IPS-NIHi7 (cell line): ENCODE results near the gene CYBA.
"Not testable (repeated sequence)": the region's sequence is repeated elsewhere in the genome, so short reads cannot be mapped to it uniquely, and the experiment has no call there.

Experiments
- DNase-seq: peaks from one replicate; pipeline ENCODE4 v3.0.0; 2012; ENCODE audit warnings: mixed read lengths; ENCODE audit errors: extremely low spot score

The CYBA gene

DNA sequence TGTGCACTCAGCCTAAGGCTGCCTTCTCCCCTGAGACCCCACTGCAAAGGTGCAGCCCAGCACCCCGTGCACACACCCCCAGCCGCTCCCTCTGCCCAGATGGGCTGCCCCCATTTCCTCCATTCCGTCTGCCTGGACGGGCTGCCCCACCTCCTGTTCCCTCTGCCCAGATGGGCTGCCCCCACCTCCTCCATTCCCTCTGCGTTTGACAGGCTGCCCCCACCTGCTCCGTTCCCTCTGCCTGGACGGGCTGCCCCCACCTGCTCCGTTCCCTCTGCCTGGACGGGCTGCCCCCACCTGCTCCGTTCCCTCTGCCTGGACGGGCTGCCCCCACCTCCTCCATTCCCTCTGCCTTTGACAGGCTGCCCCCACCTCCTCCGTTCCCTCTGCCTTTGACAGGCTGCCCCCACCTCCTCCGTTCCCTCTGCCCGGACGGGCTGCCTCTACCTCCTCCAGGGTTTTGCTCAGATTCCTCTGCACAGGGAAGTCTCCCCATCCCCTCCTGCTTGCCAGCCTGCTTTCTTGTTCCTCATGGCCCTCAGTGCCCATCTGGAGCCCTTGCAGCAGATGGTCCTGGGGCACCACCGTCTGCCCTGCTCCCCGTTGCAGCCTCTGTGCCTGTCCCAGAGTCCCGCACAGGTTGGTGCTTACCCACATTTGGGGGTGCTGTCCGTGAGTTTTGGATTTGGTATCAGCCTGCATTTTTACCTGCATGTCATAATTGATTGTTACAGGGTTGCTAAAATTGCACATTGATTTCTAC, 35.9 kb downstream of the CYBA start:
- DNase-seq: no peak

DNA sequence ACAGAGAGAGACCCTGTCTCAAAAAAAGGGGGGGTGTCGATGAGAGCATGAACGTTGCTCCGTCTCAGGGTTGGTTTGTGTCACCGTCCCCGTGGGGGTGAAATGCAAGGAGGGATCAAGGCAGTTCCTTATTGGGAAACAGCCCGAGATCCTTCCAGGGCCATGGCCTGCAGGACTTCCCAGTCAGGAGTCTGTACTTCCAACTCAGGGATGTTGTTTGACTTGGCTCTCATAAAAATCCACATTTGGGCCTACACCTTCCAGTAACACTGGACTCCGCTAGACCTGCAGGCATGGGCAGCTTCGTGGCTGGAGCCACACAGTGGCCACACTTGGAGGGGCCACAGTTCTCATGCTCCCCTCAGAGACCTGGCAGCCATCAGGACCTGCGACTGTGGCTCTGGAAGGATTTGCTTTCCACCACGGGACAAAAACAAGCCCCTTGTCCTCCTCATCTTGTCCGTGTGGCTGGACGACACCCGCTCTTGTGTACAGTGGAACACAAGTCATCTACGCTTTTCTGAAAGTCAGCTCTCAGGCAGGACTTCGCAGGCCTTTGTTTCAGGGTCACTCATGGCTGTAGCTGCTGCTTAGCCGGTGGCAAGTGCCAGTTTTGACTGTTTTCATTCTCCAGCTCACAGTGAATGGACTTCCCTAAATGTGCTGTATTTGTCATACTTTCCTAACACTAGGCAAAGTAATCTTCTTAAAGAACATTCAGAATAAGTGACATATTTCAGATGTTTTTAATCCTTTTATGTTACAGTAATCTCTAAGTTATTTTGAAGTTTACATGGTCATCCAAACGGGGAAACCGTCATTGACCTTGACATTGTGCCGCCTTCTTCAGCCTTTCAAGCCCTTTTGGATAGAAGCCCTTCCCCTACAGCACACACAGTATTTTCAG, 36.7 kb downstream of the CYBA start:
- no peak for DNase-seq

DNA sequence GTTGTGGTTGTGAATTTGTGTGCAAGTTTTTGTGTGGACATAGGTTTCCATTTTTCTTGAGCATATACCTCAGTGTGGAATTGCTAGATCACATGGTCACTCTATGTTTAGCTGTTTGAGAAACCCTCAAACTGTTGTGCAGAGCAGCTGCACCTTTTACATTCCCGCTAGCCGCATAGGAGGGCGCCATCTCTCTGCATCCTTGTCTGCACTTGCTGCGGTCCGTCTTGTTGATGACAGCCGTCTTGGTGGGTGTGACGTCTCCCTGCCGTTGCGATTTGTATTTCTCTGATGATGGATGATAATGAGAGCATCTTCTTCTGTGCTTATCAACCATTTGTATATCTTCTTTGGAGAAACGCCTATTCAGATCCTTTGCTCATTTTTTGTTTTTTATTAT, 37.6 kb downstream of the CYBA start:
- no peak for DNase-seq

DNA sequence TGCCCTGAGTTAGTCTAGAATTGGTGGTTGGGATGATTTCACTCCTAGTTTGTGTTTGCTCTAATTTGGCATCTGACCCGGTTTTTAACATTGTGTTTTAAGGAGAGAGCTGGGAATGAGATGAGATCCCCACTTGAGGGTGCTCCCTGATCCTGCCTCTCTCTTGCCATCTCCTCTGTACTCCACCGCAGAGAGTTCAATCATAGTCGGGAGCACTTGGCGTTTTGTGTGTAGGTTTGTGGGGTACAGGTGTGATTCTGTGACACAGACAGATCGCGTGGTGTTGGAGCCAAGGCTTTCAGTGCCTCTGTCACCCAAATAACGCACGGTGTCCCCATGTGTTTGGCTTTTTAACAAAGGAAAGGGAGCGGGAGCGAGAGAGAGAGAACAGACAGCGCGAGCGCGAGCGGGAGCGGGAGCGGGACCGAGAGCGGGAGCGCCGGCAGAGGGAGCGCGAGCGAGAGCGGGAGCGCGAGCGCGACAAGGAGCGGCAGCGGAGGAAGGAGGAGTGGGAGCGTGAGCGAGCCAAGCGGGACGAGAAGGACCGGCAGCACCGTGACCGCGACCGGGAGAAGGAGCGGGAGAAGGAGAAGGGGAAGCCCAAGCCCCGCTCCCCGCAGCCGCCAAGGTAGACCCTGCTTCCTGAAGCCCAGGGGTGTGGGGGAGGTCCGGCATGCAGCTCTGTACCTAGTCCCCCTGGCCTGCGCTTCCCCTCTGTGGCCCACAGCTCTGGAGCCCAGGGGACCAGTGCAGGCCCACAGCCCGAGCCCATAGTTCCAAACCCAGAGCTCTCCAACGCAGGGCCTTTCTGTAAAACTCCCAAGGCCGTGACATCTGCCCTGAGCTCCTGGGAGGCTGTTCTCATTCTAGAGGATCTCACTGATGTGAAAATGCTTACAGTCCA, 39.7 kb downstream of the CYBA start:
- peak; percentile 86 for DNase-seq

DNA sequence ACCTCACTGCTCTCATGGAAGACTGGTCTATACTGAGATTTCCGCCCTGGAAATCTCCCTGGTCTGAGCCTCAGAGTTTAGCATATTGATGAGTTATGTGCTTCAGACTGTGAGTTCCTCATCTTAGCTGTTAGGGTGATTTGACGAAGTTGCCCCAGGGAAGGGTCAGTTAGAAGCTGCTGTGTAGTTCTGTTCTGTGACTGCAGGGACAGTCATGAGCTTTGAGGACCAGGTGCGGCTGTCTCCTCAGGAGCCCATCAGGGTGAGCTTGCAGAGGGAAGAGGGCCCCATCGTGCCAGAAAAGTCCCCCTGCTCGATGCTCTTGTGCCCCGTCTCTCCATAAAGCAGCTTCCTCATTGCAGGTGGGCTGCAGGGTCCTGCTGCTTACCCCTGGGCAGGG, 40.8 kb downstream of the CYBA start:
- peak; percentile 62 for DNase-seq

DNA sequence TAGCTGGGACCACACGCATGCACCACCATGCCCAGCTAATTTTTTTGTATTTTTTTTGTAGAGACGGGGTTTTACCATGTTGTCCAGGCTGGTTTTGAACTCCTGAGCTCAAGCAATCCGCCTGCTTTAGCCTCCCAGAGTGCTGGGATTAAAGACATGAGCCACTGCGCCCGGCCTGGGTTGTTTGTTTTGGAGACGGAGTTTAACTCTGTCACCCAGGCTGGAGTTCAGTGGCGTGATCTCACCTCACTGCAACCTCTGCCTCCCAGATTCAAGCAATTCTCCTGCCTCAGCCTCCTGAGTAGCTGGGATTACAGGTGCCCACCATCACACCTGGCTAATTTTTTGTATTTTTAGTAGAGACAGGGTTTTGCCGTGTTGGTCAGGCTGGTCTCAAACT, 41.4 kb downstream of the CYBA start:
- DNase-seq: not testable (repeated sequence)

DNA sequence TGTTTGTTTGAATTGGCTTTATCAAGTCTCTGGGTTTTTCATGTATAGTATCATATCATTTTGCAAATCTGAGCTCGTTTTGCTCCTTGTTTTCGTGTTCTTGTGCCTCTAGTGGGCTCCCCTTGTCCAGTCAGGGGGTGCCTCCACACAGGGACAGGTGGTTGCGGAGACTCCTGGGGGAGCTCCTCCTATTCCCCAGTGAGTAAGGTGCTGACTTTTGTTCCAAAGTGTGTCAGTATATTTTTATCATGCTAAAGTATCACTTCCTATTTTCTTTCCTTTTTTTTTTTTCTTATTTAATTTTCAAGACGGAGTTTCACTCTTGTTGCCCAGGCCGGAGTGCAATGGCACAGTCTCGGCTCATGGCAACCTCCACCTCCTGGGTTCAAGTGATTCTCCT, 42.8 kb downstream of the CYBA start:
- DNase-seq: no peak

DNA sequence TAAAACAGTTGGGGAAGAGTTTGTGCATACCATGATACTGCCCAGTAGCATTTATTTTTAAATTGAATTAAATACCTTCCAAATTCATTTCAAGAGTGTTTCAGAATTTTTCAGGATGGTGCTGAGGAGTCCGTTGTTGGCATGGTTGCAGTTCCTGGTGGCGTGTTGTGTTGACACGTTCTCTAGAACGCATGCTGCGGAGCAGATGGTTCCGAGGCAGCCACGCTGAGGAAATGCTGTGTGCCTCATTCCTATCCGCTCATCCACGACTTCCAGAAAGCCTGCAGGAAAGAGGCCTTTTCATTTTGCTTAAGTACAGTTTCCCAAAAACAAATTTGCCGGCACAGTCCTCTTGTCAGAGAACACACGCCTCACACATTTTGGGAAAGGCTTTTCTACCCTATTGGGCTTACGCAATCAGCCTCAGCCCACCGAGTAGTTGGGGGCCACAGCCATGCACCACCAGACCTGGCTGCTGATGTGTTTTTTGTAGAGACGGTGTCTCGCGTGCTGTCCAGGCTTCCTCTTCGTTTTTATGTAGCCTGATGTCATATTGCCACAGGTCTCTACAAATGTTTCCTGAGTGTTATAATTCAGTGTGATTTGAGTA, 44.6 kb downstream of the CYBA start:
- DNase-seq: no peak

DNA sequence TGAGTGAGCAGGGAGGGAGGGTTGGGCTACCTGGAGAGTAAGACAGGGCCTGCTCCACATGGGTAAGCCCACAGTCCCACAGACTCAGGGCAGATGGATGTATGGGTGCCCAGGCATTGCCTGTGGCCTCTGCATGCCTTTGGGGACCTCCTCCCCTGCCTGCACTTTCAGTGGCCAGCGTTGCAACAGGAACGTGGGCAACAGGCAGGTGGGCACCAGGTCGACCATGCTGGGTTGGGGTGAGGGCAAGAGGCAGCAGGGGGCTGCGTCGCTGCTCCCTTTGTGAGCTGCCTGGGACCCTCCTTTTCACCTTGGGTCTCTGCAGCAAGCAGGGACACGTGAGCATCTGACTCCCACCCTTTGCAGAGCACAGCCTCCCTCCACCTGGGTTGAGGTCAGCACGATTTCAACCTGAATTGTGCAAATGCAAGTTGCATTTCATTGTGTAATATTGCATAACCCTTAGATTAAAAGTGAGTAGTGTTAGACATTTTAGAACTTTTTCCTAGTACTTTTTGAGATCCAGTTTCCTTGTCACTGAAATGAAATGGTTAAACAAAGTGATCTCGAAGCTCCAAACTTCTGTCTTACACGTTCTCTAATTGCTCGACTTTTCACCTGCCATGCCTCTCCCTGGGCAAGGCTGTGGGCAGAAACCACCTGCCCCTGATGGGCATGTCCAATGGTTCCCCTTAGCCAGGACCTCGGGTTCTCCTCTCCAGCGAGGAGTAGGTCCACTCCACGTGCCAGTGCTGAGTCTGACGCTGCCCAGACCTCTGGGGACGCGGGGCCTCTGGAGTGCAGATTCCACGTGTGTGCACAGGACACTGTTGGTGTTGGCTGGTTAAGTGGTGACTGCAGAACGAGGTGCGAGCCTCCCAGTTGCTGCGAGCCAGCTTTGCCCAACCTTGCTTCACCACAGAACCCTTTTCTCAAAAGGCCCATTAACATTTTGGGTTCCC, 45.4 kb downstream of the CYBA start:
- no peak for DNase-seq

DNA sequence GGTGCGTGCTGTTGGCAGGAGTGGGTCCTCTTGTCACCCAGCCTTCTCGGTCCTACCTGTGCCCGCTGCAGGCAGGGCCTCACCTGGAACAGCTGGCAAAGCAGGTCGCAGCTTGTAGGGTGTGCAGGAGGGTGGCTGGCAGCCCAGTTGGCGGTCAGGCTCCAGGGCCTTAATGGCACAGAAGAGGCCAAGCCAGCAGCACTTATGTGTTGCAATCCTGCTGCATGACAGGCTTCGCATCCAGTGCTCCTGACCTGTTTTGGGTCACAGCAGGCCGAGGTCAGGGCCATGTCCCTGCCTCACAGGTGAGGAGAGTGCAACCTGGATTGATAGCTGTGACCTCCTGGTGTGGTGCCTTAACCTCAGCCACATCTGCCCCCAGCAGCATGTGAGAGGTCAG, 48.8 kb downstream of the CYBA start:
- no peak for DNase-seq

DNA sequence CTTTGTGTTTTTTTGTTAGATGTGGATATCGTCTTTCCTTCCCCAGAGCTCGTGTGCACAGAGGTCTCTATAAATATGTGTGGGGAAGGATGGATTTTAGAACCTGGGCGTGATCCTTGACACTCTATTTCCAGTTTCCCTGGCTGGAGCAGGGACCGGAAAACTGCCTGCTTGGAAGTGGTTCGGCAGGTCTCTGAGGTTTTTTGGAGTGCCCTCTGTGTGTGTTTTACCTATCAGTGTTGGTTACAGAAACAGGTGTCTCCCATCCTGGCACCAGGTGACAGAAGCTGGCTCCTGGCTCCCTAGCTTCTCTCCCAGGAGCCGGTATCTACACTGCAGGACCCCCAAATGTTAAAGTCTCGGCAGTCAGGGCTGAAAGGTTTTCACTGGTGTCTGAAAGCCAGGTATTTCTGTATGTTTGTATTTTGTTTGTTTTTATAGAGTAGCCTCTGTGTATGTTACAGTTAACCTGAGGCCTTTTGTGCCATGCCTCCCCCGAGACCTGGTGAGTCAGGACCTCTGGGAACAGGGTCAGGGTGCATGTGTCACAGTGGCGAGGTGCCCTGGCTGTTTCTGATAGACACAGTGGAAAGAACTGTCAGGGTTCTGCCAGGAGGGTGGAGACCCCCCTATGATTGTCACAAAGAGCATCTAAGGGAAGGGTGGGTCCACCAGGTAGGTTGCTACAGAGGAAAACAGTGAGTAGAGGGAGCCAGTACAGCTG, 49.4 kb downstream of the CYBA start:
- DNase-seq: no peak

DNA sequence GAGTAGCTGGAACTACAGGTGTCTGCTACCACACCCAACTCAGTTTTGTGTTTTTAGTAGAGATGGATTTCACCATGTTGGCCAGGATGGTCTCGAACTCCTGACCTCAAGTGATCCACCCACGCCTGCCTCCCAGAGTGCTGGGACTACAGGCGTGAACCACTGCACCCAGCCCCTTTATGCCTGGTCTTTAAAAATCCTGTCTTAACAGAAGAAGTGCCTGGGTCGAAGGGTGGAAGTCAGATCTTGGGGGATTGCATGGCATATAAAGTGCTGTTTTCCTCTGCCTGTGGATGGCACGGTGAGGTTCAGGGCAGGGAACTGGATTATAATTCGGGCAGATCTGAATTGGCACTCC, 50.3 kb downstream of the CYBA start:
- no peak for DNase-seq

DNA sequence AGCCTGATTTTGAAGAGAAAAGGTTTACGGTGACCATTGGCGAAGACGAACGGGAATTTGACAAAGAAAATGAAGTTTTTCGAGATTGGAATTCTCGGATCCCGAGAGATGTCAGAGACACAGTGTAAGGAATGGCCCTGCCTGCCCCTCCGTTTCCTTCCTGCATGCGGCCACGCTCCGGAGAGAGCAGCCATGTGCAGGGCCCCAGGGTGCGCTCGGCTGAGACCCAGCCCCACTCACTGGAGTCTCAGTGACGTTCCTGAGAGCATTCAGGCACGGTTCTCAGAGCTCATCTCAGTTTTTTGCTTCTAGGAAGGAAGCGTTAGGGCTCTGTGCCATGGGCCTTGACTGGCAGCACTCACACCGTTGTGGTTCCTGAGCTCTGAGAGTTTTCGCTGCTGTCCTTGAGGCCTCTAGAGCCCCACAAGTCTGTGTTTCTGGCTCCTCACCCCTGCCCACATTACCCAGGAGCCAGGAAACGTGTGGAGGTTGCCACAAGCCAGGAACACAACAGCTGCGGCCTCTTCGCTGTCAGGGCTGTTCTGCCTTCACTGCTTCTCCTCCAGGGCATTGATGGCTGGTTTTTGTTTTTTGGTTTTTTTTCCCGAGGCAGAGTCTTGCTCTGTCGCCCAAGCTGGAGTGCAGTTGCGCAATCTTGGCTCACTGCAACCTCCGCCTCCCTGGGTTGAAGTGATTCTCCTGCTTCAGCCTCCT, 50.9 kb downstream of the CYBA start:
- no peak for DNase-seq

DNA sequence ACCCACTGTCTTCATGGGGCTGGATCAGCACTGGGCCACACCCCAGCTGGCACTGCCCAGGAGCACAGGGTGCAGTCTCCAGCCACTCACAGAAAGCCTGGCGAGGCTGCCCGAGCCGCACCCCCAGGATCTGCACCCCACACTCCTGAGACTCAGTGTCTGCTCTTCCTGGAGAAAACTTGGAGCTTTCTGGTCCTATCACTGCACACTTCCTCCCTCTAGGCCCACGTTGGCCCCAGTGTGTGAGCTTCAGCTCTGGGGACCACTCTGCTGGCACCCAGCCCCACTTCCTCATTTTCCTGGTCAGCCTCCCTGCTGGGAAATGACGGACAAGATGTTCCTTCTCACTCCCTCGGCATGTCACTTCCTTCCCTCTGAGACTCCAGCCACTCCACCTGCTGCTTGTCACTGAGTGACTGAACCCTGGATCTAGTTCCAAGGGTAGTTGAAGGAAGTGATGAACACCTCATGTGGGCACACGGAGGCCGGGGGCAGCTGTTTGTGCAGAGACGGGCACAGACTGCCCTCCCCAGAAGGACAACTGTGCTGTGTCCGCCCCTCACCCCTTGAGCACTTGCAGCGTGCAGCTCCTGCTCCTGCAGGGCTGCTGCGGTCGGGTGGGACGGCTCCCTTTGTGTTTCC, 51.6 kb downstream of the CYBA start:
- DNase-seq: no peak

DNA sequence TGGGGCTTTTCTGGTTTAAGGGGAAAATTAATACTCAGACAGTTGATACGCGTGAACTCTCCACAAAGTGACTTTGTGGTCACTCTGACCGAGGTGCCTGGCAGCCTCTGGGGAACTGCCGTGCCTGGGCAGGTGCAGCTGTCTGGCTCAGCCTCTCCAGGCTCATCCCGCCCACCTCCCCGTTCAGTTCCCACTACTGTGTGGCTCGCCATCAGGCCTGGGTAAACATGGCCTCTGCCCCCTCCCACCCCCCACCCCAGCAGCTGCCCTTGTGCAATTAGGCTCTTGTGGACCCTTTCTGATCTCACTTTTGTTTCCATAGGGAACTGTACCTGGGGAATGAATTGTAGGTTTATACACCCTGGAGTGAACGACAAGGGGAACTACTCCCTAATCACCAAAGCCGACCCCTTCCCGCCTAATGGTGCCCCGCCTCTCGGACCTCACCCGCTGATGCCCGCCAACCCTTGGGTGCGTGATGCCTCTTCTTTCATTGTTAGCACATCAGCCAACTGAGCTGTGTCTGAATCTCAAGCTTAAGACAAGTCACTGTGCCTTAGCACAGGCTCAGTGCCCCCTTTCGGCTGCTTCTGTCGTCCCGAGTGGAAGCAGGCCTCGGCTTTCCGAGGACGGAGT, 52.9 kb downstream of the CYBA start:
- DNase-seq: no peak

DNA sequence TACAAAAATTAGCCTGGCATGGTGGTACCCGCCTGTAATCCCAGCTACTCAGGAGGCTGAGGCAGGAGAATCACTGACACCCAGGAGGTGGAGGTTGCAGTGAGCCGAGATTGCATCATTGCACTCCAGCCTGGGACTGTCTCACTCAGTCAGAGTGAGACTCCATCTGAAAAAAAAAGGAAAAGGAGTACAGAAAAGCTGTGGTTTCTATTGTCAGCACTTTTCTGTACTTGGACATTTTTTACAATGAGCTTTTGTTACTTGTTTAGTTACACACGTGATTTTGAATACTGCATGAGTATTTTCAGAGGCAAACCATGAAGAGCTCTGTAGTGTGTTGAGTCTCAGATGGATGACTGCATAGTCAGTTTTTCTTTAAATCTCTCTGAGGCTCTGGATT, 54.4 kb downstream of the CYBA start:
- no peak for DNase-seq

DNA sequence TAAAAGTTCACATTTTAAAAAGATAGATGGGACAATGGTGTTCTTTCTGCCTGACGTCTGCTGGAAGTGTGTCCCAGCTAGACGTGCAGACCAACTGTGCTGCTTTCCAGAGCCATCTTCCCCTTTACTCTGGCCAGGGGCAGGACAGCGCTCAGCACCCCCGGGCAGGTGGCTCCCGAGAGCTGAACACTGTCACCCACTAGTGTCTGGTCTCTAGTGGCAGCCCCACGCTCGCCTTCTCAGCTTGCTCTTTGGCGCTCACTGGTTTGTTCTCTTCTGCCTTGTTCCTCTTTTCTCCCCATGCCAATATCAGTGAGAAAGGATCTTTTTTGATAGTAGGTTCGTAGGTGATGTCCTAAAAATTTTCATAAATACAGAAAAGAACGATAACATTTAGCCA, 54.9 kb downstream of the CYBA start:
- DNase-seq: no peak

DNA sequence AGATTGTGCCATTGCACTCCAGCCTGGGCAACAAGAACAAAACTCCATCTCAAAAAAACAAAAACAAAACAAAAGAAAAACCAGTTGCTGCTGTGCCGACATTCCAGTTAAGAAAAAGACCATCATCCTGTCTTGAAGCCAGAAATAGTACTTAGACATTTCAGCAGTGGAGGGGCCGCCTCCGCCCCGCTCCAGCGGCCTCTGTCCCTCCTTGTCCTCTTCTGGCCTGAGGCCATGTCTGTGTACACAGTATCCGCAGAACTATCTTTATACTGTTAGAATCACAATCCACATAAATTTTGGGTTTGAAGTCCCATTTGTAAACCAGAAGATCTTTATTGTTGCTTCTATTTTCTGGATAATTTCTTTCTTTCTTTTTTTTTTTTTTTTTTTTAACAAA, 55.8 kb downstream of the CYBA start:
- DNase-seq: no peak
